Keratinocyte (primary cell): ENCODE results near the gene SOX10.

Experiments used
- CTCF ChIP-seq, 3 experiments: IDR thresholded peaks in 1 of 3; conservative IDR thresholded peaks in 1 of 3; optimal IDR thresholded peaks in 1 of 3; 2 replicates in 2 of 3; 3 replicates in 1 of 3; pipeline versions ENCODE3 to v1.5.1; 2011; ENCODE audit warnings: low read length in 3 of 3, mild to moderate bottlenecking in 3 of 3, moderate library complexity in 2 of 3, control low read depth in 1 of 3, inconsistent platforms in 1 of 3; ENCODE audit not compliant: insufficient read depth in 2 of 3; ENCODE audit errors: extremely low read depth in 1 of 3
- EZH2 ChIP-seq: IDR thresholded peaks from one replicate; pipeline ENCODE4 v1.6.1; 2012; ENCODE audit warnings: inconsistent platforms, mild to moderate bottlenecking, low read length, moderate library complexity

- TF ChIP-seq CTCF (optimal IDR thresholded peaks at IDR 0.05 in 1 of 3, IDR thresholded peaks at IDR 0.05 in 1 of 3, conservative IDR thresholded peaks at IDR 0.05 in 1 of 3; ENCODE audit: extremely low read depth in 1 of 3, insufficient read depth in 2 of 3, low read length in 3 of 3) (no peak), EZH2 (no peak)
Observed at GRCh38 chr22:37999236-37999635, 14.9 kb upstream of the SOX10 start.
